ENCODE data around the gene IL34.

Gene IL34

DNA sequence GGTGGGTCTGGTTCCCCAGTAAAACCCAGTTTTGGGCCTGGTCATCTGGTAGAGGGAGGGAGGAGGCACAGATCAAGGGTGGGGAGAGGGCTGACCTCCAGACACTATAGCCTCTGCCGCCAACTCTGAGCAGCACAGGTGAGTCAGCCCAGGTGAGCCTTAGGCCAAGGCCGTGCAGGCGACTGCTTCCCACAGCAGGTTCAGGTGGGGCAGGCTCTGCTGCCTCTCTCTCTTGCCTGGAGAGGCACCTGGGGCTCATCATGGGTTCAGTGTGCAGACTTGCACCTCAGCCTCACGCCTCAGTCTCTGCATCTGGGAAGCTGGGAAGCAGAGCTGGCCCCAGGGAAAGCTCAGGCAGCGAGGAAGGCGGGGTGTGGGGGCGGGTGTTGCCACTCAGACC lies 37.8 kb upstream of the IL34 start:
- no peak for TF ChIP-seq EZH2phosphoT487 (IDR thresholded peaks at IDR 0.05; ENCODE audit: low read depth)
- TF ChIP-seq, protein P1, sequence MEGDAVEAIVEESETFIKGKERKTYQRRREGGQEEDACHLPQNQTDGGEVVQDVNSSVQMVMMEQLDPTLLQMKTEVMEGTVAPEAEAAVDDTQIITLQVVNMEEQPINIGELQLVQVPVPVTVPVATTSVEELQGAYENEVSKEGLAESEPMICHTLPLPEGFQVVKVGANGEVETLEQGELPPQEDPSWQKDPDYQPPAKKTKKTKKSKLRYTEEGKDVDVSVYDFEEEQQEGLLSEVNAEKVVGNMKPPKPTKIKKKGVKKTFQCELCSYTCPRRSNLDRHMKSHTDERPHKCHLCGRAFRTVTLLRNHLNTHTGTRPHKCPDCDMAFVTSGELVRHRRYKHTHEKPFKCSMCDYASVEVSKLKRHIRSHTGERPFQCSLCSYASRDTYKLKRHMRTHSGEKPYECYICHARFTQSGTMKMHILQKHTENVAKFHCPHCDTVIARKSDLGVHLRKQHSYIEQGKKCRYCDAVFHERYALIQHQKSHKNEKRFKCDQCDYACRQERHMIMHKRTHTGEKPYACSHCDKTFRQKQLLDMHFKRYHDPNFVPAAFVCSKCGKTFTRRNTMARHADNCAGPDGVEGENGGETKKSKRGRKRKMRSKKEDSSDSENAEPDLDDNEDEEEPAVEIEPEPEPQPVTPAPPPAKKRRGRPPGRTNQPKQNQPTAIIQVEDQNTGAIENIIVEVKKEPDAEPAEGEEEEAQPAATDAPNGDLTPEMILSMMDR (IDR thresholded peaks at IDR 0.05; ENCODE audit: low read depth, low read length) = no peak
- H3K9ac ChIP-seq (ENCODE audit: low read length) = no peak overlapping the region
- H3K4me2 ChIP-seq (ENCODE audit: low read length) = no peak overlapping the region
- H4K20me1 ChIP-seq (ENCODE audit: insufficient read depth, low read length) = no peaks in the 10 kb centered on the region
- no peak overlapping the region for H2AFZ ChIP-seq (ENCODE audit: low read depth, low read length)
- no peaks in the 10 kb centered on the region for H3K79me2 ChIP-seq (ENCODE audit: low read length)
- H3K4me3 ChIP-seq (ENCODE audit: low read length) = no peak overlapping the region
- H3K4me1 ChIP-seq (ENCODE audit: low read length) = no peaks in the 10 kb centered on the region
- H3K9me3 ChIP-seq (ENCODE audit: insufficient read depth, low read length) = no peaks in the 10 kb centered on the region
- no peak overlapping the region for H3K27ac ChIP-seq (ENCODE audit: low read length)
- 0 out of 2 replicates have a peak, but pooled peaks cover 3% of the 10 kb centered on the region for H3K27me3 ChIP-seq (ENCODE audit: low read depth, low read length)
- no peaks in the 10 kb centered on the region for H3K36me3 ChIP-seq (replicated peaks; ENCODE audit: low read depth, low read length)

DNA sequence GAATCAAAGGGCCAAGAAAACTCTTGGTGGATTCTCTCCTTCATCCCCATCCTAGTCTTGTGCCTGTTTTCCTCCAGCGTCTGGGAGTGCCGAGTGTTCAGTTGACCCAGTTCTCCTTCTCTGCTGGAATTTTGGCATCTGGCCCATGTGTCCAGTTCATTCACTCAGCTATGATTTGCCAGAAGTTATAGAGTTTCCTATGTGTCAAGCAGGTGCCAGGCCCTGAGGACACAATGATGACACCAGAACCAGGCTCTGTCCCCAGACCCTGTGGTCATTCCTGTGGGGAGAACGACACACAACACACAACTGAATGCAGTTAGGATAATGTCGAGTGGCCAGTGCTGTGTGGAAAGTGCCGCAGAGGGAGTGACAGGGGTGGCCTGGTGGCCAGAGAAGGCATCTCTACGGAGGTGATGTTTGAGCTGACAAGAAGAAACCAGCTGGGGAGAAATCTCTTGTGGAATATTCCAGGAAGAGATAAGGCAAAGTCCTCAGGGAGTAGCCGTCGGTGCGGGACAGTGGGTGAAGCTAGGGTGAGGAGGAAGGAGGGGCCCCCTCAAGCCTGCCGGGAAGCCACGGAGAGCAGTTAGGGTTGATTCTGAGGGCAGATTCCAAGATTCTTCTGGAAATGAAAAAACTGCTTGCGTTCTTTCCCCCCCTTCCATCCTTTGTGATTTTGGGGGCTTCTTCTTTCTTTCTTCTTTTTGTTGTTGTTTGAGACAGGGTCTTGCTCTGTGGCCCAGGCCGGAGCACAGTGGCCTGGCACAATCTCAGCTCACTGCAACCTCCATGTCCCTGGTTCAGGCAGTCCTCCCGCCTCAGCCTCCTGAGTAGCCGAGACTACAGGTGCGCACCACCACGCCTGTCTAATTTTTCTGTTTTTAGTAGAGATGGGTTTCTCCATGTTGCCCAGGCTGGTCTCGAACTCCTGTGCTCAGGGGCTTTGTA lies 35.8 kb upstream of the IL34 start:
- Histone ChIP-seq H3K36me3 (replicated peaks; ENCODE audit: low read depth, low read length) (no peaks in the 10 kb centered on the region), H3K79me2 (ENCODE audit: low read length) (no peaks in the 10 kb centered on the region), H2AFZ (ENCODE audit: low read depth, low read length) (no peak overlapping the region), H3K4me1 (ENCODE audit: low read length) (no peaks in the 10 kb centered on the region), H3K4me3 (ENCODE audit: low read length) (no peak overlapping the region), H3K9ac (ENCODE audit: low read length) (no peak overlapping the region), H3K27me3 (ENCODE audit: low read depth, low read length) (0 out of 2 replicates have a peak, but pooled peaks cover 3% of the 10 kb centered on the region), H4K20me1 (ENCODE audit: insufficient read depth, low read length) (no peaks in the 10 kb centered on the region), H3K9me3 (ENCODE audit: insufficient read depth, low read length) (no peaks in the 10 kb centered on the region), H3K27ac (ENCODE audit: low read length) (no peak overlapping the region), H3K4me2 (ENCODE audit: low read length) (no peak overlapping the region)
- TF ChIP-seq, protein P1 (IDR thresholded peaks at IDR 0.05; ENCODE audit: low read depth, low read length) = no peak
- no peak for TF ChIP-seq EZH2phosphoT487 (IDR thresholded peaks at IDR 0.05; ENCODE audit: low read depth)

DNA sequence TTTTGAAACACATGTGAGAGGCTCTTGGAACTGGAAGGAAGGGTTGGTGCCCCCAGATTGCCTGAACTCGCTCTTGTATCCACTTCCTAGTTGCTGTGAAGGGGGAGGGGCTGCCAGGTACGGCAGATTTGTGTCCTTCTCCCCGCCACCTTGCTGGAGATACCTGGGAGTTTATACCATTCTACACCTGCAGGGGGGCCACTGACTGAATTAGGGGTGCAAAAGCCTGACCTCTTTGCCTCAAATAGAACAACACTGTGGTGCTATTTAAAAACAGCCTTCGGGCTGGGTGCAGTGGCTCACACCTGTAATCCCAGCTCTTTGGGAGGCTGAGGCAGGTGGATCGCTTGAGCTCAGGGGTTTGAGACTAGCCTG lies 35.1 kb upstream of the IL34 start:
- Histone ChIP-seq H3K9ac (ENCODE audit: low read length) (no peak overlapping the region), H3K27me3 (ENCODE audit: low read depth, low read length) (0 out of 2 replicates have a peak, but pooled peaks cover 3% of the 10 kb centered on the region), H3K4me1 (ENCODE audit: low read length) (no peaks in the 10 kb centered on the region), H4K20me1 (ENCODE audit: insufficient read depth, low read length) (no peaks in the 10 kb centered on the region), H3K27ac (ENCODE audit: low read length) (no peak overlapping the region), H2AFZ (ENCODE audit: low read depth, low read length) (no peak overlapping the region), H3K9me3 (ENCODE audit: insufficient read depth, low read length) (no peaks in the 10 kb centered on the region), H3K79me2 (ENCODE audit: low read length) (no peaks in the 10 kb centered on the region), H3K4me2 (ENCODE audit: low read length) (no peak overlapping the region), H3K4me3 (ENCODE audit: low read length) (no peak overlapping the region), H3K36me3 (replicated peaks; ENCODE audit: low read depth, low read length) (no peaks in the 10 kb centered on the region)
- TF ChIP-seq, protein P1 (IDR thresholded peaks at IDR 0.05; ENCODE audit: low read depth, low read length) = no peak
- TF ChIP-seq EZH2phosphoT487 (IDR thresholded peaks at IDR 0.05; ENCODE audit: low read depth) = no peak

DNA sequence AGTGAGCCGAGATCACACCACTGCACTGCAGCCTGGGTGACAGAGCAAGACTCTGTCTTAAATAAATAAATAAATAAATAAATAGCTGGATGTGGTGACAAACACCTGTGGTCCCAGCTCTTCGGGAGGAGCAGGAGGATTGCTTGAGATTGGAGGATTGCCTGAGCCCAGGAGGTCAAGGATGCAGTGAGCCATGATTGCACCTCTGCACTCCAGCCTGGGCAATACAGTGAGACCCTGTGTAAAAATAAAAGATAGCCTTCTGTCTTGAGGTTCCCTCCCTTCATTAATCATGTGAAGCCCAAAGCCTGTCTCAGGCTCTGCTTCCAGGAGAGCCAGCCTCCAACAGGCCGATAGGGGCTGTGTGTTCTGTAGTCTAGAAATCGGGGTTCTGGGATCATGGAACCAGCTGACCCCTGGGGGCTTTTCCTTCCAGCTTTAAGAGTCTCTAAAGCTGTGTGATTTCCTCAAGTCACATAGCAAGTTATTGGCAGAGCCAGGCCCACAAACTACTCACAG lies 34.5 kb upstream of the IL34 start:
- Histone ChIP-seq H3K9me3 (ENCODE audit: insufficient read depth, low read length) (no peaks in the 10 kb centered on the region), H3K79me2 (ENCODE audit: low read length) (no peaks in the 10 kb centered on the region), H3K4me2 (ENCODE audit: low read length) (no peak overlapping the region), H3K27ac (ENCODE audit: low read length) (no peak overlapping the region), H3K4me3 (ENCODE audit: low read length) (no peak overlapping the region), H4K20me1 (ENCODE audit: insufficient read depth, low read length) (no peaks in the 10 kb centered on the region), H3K4me1 (ENCODE audit: low read length) (no peaks in the 10 kb centered on the region), H3K27me3 (ENCODE audit: low read depth, low read length) (0 out of 2 replicates have a peak, but pooled peaks cover 3% of the 10 kb centered on the region), H2AFZ (ENCODE audit: low read depth, low read length) (no peak overlapping the region), H3K36me3 (replicated peaks; ENCODE audit: low read depth, low read length) (no peaks in the 10 kb centered on the region), H3K9ac (ENCODE audit: low read length) (no peak overlapping the region)
- no peak for TF ChIP-seq EZH2phosphoT487 (IDR thresholded peaks at IDR 0.05; ENCODE audit: low read depth)
- TF ChIP-seq, protein P1 (IDR thresholded peaks at IDR 0.05; ENCODE audit: low read depth, low read length) = no peak
